ENCODE results near the gene ZNF831.

The ZNF831 gene

DNA sequence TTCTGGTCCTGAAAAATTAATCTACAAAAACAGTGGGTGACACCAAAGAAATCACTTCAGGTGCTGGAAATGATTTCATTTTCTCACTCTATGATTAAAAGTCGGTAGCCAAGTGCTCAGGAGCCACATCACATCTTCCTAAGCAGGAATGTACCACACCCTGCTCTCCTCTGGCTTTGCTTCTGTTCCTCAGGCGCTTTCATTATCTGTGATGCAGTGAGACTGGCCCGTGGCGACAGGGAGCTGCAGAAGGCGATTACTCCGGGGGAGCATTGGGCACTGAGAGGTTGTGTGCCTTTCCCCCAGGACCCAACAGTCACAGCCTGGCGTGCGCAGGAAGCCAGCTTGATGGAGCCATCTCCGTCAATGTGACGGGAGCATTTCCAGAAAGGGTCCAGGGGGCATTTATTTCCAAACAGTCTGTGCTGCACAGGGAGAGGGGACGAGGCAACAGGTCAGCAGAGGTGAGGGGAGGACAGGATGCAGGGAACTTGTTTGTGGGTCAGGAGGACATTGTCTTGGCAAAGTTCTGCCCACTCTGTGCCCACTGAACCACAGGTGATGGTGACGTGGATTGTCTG, 5.6 kb upstream of the ZNF831 start:
- no peak for FAIRE-seq

DNA sequence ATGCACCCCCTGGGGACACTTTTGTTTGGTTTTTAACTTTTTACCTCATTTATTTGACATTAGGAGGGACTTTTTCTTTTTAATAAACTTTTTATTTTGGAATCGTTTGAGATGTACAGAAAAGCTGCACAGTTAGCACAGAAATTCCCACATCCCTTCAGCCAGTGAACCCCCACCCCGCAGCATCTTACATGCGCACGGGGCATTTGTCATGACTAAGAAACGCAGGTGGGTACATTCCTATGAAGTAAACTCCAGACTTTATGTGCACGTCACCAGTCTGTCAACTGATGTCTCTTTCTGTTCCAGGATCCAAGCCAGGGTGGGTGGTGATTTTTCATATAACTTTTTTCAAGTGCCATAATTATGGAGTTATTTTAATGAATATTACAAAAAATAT, 4.9 kb upstream of the ZNF831 start:
- no peak for FAIRE-seq

DNA sequence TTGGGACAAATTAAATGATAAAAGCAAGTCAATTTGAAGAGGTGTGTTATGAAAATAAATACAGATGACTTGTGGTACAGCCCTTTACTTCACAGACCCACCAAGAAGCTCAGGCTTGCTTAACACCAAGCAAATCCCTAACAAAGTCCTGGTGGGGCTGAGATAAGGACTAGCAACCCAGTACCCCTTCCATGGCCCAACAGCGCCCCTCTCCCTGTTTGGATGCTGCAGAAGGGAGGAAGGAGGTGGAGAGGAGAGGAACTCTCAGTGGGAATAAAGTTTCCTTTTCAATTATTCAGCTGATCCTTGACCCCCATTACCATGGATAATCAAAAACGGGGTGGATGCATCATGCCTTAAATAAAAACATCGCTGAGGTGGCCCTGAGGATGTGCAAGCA, 4.5 kb upstream of the ZNF831 start:
- no peak for FAIRE-seq

DNA sequence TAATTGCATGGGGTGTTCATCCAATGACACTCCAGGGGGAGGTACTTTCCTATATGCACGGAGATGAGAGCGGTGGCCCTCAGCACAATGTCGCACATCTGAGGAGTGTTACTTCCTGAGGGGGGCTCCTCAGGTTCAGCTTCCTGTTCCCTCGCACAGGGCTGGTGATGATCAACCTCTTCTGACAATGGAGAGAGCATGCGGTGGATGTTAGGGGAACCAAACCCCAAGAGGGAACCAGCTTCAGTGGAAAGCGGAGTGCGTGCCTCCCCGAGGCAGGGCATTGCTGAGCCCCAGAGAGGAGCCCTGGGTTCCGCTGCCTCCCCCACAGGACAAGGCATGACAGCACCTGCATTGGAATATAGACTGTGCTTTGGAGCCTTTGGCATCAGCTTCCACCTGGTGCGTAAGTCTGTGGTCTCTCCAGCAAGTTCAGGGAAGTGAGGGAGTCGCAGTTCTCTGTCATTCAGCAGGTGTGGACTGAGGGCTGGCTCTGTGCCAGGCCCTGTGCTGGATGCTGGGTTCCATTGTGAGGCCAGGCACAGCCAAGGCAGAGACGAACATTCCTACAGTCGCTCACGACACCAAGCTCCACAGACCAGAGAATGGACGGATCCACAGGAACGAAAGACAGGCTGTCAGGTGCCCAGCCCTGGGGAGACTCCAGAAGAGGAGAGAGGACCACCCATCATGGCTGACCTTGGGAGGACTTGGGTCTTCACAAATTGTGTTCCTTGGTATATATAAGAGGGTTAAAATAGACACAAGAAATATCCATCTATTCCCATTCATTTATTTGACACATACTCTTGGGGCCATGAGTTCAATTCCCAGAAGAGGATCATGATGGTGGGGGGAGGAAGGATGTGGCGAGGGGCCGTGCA, 3.9 kb upstream of the ZNF831 start:
- no peak for FAIRE-seq

DNA sequence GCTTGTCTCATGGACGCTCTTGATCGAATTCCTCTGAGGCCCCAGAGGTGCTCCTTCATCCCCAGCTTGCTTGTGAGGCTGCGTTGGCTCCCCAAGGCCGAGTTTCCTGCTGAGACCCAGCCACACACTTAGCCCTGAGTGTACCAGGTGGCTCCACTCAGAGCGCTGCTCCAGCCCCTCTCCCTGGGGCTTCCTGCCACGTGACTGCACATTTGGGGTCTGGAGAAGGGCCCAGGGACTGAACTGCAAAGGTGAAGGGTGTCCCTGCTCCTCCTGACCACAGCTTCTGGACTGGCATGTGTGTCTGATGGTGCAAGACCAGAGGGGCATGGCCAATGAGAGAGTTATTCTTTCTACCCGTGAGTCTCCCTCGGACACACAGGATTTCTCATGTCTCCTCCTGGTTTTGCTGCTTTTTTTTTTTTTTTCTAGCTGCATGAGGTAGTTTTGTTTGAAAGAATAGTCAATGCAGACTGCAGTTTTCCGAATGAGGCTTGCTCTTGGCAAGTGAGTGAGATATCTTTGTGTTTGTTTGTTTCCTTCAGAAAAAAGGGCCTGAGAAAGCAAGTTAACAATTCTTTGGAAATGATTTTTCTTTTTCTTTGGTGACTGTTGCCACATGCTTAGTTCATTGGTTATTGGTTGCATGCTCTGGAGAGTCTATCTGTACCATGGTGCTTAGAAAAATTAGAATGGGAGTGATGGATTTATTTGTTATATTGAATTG, 3.1 kb upstream of the ZNF831 start:
- FAIRE-seq = no peak

DNA sequence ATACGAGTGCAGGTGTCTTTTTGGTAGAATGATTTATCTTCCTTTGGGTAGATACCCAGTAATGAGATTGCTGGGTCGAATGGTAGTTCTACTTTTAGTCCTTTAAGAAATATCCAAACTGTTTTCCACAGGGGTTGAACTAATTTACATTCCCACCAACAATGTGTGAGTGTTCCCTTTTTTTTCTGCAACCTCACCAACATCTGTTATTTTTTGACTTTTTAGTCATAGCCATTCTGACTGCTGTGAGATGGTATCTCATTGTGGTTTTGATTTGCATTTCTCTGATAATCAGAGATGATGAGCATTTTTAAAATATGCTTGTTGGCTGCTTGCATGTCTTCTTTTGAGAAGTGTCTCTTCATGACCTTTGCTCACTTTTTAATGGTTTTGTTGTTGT, 1.9 kb upstream of the ZNF831 start:
- no peak for FAIRE-seq

DNA sequence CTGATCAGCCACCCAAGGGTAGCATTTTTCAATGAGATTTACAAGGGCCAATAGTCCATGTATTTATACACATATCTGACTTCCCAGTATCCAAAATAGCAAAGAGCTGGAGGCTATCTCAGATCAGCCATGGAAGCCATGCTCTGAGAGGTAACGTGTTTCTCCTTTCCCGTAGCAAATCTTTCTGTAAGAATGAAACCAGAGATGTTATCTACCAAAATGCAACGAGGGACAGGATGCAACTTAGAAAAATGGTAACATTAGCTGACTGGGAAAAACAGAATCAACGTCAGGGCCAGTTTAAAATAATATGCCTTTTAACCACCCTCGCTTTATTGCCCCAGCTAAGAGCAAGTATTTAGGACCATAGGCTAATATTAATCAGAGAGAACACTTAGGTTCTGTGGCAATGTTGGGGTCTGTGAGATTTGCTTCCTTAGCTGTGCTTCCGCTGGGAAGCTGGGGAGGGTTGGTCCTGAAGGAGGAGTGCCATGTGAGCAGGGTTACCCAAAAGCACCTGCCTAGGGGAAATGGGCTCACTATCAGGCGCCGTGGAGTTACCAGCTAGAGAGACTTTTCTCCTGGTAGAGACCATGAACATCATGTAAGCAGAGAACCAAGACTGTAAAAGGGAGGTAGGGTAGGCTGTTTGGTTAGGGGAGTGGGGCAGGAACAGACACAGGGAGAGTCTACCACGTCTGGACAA, 1.2 kb downstream of the ZNF831 start:
- no peak for FAIRE-seq

DNA sequence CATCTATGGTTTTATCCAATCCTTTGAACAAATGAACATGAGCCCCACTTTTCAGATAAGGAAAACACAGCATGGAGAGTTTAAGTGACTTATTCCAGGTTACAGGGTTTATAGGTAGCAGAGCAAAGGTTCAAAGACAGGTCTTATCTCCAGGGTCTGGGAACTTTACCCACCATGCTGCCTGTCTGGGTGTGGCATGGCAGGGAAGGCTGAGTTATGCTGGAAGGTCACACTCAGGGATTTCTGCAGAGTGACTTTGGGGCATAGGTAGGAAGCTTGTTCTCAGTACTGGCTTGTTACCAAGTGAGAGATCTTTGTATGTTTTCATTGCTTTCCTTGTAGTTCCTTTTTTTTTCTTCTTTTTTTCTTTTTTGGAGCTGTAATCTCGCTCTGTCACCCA, 1.8 kb downstream of the ZNF831 start:
- no peak for FAIRE-seq

DNA sequence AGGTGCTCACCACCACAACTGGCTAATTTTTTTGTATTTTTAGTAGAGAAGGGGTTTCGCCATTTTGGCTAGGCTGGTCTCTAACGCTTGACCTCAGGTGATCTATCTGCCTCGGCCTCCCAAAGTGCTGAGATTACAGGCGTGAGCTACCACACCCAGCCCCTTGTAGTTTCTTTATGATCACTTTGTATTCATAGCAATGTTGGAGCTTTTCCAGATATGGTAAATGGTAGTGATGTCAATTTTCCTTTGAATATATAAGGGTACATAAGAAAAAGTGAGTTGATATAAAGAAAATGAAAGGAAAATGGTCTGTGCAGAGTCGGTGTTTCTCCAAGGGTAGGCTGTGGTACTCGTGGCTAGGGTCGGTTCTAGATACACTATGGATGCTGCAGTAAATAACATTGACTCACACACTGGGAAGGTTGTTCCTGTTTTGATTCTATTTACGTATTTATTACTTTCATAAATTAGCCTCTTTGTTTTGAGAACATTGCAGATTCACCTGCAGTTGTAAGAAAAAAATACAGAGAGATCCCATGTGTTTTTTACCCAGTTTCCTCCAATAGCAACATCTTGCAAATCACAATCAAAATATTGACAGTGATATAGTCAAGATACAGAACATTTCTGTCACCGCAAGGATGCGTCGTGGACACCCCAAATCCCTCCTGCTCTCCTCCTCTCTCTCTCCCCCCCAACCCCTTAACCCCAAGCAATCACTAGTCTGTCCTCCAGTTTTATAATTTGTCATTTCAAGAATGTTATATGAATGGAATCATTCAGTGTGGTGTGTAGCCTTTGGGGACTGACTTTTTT, 2.5 kb downstream of the ZNF831 start:
- FAIRE-seq = no peak

DNA sequence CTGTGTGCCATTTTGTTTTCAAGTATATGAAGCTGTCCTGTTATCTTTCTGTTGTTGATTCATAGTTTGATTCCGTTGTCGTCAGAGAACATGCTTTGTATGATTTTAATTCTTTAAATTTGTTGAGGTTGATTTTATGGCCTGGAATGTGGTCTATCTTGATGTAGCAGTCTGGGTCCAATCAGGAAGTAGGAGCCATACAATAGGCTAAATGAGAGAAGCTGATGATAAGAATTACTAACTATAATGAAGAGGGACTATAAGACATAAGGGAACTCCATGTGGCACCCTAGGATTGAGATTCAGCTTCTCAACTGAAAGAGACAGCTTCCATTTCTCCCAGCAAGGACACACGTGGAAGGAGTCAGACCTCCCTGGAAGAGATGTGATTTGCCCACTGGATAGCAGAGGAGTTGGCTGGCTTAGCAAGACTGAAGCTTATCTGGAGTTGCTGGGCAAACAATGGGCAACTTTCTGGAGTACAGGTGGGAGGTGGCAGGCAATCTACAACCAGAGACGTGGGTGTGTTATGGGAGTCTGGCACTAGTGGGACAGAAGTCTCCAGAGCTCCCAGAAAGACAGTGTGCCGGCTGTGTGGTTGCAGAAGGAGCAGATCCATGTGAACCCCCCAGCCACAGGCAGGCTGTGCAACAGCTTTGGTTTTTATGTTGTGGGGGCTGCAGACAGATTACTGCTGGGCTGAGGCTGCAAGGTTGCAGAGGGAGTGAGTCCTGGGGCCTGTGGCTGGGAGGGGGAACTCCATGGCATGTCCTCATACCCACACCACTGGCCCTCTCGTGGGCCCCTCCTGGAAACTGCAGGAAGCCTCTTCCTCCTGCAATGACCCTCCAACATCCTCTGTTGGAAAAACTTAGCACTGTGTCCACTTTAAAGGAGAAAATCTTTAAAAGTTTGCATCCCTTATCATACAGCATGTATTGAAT, 7.1 kb downstream of the ZNF831 start:
- no peak for FAIRE-seq

DNA sequence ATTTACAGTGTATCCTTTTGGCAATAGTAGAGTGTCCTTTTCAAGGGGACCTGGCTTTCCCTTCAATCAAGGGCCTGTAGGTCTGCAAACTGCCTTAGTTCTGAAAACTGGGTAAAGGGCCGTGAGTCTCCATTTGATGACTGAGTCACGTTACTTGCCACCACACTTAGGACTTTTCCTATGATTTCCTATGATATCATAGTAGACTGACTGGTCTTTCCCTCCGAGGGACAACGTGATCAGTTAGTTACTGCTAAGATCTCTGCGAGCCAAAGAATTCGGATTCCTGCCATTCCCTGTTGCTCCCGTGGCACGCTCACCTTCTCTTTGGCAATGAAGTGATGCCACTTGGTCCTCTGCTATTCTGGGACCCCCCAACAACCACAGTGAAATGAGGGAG, 8.4 kb downstream of the ZNF831 start:
- FAIRE-seq = no peak

DNA sequence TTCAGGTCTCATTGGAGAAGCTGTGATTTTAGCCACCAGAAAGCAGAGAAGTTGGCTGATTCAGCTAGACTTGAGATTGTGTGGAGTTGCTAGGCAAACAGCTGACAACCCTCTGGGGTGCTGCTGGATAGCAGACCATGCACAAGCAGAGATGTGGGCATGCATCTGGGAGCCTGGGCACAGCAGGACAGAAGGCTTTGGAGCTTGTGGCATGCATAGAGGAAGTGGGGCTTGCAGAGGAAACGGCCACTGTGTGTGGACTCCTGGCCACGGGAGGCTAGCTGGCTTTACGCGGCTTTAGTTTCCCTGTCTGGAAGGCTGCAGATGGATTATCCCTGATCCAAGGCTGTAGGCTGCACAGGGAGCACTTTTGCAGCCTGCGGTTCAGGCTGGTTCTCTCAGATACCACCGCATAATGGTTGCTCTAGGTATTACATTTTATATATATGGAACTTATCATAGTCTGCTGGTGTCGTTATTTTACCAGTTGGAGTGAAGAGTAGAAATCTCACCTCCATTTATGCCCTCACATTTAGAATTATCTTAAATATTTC, 10.4 kb downstream of the ZNF831 start:
- peak; percentile 56 for FAIRE-seq

DNA sequence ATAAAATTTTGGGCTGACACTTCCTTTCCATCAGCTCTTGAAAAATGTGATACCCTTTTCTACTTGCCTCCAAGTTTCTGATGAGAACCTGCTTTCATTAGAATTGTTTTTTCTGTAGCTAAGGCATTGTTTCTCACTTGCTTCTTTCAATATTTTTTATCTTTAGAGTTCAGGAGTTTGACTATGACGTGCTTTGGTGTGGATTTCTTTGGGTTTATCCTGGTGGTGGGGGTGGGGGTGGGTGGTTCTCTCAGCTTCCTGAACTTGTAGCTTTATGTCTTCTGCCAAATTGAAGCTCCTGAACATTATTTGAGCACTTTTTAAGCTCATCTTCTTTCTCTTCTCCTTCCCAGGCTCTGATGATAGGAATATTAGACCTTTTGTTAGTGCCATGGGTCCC, 11.4 kb downstream of the ZNF831 start:
- no peak for FAIRE-seq

DNA sequence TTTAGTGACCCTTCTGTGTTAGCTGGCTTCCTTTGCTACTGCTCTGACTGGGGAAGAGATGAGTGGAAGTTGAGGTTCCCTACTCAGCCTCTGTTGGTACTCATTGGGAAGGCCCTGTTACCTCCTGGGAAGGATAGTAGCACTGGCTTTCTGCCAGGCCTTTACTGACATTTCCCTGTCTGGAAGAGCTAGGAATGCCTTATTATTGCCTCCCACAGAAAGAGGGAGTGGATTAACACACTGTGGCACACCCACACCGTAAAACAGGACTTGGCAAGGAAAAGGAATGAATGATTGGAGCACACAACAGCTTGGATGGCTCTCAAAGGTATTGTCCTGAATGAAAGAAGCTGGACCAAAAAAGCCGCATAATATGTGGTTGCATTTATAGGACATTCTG, 12.2 kb downstream of the ZNF831 start:
- FAIRE-seq = no peak

DNA sequence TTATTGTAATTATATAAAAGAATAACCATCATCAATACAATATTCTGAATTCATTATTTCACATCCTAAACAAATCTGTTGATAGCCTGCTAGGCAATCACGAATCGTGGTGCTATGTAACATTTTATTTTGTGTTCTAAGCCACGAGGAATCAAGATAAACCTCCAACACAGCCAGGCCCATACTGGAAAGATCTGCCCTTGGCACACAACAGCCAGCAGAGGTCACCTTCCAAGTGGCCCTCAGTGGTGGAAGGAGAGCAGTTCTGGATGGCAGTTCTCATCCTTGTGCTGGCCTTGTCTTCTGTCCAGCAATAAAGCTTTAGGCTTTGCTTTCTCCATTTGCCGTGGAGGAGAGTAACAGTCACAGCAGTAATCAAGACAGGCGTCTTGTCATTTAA, 13.2 kb downstream of the ZNF831 start:
- FAIRE-seq = no peak

DNA sequence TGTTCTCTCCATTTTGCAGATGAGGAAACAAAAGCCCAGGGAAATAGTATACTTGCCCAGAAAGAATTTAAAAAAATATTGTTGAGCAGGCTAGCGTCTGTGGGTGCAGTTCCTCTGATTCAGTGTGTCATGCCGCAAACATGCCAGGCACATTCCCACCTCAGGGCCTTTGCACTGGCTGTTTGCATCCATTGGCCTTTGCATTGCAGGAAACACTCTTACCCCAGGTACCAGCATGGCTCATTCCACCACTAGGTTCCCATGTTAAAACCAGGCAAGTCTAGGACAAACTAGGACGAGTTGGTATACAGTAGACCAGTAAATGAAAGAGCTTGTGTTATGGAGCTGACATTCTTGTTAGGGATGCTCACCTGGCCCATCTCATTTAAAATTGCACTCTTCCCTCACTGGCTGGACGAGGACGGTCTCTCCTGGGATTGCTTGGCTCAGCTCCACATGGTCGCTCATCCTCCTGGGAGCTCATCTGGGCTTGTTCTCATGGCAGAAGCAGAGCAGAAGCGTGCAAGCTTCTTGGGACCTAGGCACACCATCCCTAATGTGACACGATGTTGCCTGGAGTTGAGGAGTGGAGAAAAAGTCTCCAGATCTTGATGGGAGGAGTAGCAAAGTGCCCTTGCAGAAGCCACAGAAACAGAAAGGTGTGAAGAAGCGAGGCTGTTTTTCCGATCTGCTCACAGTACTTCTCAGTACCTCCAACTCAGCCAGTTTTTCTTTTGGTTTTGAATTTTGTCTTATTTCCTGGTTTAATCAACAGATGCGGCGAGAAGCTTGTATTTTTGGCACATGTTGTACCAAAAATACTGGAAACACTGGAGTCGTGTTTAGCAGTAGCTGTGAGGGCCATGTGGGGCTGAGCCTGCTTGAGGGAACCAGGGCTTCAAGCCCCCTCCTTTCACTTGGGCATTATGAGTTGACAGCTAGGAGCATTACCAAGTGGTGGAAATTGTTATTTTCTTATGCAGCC, 13.9 kb downstream of the ZNF831 start:
- no peak for FAIRE-seq

DNA sequence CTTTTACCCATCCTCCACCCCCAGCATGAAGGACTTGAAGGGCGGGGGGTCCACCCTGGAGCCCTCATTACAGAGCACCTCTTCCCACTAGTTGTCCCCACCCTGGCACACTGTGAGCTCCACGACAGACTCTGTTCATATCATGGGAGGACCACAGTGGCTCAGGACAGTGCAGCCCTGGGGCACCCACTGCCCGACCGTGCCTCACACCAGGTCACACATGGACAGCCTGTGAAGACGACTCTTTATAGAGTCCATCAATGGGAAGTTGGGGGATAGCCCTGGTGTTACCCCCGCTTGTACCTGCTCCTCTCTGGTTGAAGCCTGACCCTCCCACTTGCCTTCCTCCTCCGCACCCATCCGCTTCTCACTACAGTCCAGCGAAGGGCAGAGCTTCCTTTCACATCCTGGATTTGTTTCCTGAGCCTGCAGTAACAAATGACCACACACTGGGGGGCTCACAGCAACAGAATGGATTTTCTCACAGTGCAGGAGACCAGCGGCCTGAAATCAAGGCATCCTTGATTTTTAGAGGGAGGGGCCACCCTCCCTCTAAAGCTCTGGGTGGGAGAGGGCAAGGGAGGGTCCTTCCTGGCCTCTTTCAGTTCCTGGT, 15.5 kb downstream of the ZNF831 start:
- no peak for FAIRE-seq

DNA sequence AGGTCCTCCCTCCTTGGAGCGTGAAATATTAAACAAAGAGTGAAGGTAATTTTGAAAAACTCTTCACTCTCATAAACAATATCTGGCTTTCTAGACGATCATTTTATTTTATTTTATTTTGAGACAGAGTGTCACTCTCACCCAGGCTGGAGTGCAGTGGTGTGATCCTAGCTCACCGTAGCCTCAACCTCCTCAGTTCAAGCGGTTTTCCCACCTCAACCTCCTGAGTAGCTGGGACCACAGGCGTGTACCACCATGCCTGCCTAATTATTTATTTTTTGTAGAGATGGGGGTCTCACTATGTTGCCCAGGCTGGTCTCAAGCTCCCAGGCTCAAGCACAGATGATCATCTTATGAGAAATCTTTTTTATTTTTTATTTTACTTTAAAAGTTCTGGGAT, 16.4 kb downstream of the ZNF831 start:
- FAIRE-seq = no peak

DNA sequence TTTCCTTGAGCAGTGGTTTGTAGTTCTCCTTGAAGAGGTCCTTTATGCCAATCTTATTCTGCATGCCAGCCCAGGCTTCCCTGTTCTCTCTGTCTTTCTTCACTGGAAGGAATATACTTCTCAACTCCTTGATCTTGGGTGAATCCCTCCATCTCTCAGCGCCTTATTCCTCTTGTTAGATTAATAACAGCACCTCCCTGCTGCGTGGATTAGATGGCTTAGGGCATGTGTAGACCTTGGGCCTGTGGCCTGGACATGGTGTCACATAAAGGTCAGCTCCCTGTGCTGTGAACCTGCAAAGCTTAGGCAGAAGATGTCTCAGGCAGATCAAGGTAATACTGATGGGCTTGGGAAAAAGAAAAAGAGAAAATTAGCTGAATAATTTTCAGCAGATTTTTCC, 18.3 kb downstream of the ZNF831 start:
- FAIRE-seq = no peak
